K562 (cell line): ENCODE measurements around the gene ADM2. TPM values are rescaled to one million over a fixed set of nuclear protein-coding genes. Genes with fewer than 3 reads are reported as not detected.

Source experiments
- BHLHE40 ChIP-seq: IDR thresholded peaks from 2 replicates; pipeline ENCODE4 v1.6.1; 2011; ENCODE audit warnings: low read length, improper control_type of control experiment
- CBFA2T2 ChIP-seq: fragments of 450-650 bp; conservative IDR thresholded peaks from 2 replicates; pipeline ENCODE4 v1.6.1; 2017; ENCODE audit warnings: mild to moderate bottlenecking
- CHAMP1 ChIP-seq: fragments of 450-650 bp; IDR thresholded peaks from 2 replicates; pipeline ENCODE4 v1.6.1; 2016; ENCODE audit warnings: mild to moderate bottlenecking
- EP400 ChIP-seq: fragments of 450-650 bp; IDR thresholded peaks from 2 replicates; pipeline ENCODE4 v1.6.1; 2017; ENCODE audit warnings: antibody characterized with exemption, mild to moderate bottlenecking, moderate library complexity
- ESRRB ChIP-seq: fragments of 250-450 bp; sonication (Bioruptor Pico); IDR thresholded peaks from 2 replicates; pipeline ENCODE4 v1.5.0; 2020; ENCODE audit warnings: mild to moderate bottlenecking, moderate library complexity, borderline replicate concordance
- FOXK1 ChIP-seq: sonication (generic); formaldehyde crosslinking; IDR thresholded peaks from 2 replicates; pipeline ENCODE4 v1.8.0; 2022; ENCODE audit warnings: missing genetic modification reagents, mild to moderate bottlenecking, borderline replicate concordance
- GMEB1 ChIP-seq: fragments of 250-450 bp; sonication (Bioruptor Pico); IDR thresholded peaks from 2 replicates; pipeline ENCODE4 v1.4.0; 2020; ENCODE audit warnings: mild to moderate bottlenecking
- KLF13 ChIP-seq: fragments of 450-650 bp; IDR thresholded peaks from 2 replicates; pipeline ENCODE4 v1.6.1; 2016; ENCODE audit warnings: missing genetic modification characterization, low read depth, mild to moderate bottlenecking, missing compliant biosample characterization, moderate library complexity, borderline replicate concordance
- MEIS2 ChIP-seq: fragments of 450-650 bp; IDR thresholded peaks from 2 replicates; pipeline ENCODE4 v1.6.1; 2014; ENCODE audit warnings: mild to moderate bottlenecking; ENCODE audit not compliant: partially characterized antibody
- NR2F6 ChIP-seq: fragments of 450-650 bp; formaldehyde crosslinking; IDR thresholded peaks from 2 replicates; pipeline ENCODE4 v1.4.0; 2020; ENCODE audit warnings: mild to moderate bottlenecking
- PML ChIP-seq: IDR thresholded peaks from 2 replicates; pipeline ENCODE4 v1.6.1; 2012; ENCODE audit warnings: low read length, inconsistent platforms
- POLR2A ChIP-seq: fragments of 450-650 bp; conservative IDR thresholded peaks from 2 replicates; pipeline ENCODE4 v1.6.1; 2016
- RB1 ChIP-seq: fragments of 450-650 bp; IDR thresholded peaks from 2 replicates; pipeline ENCODE4 v1.6.1; 2017; ENCODE audit warnings: low read depth, mild to moderate bottlenecking
- SIN3B ChIP-seq: fragments of 450-650 bp; IDR thresholded peaks from 2 replicates; pipeline ENCODE4 v1.6.1; 2017; ENCODE audit warnings: low read depth, mild to moderate bottlenecking, moderate library complexity
- SPI1 ChIP-seq: IDR thresholded peaks from 2 replicates; pipeline ENCODE4 v1.6.1; 2011; ENCODE audit warnings: low read depth, low read length, control low read depth, borderline replicate concordance
- UBTF ChIP-seq, 2 experiments: IDR thresholded peaks; 2 replicates each; pipeline ENCODE4 v1.6.1; 2012; ENCODE audit warnings: improper control_type of control experiment in 2 of 2, low read depth in 2 of 2, low read length in 2 of 2, borderline replicate concordance in 1 of 2
- ZNF444 ChIP-seq: fragments of 250-450 bp; sonication (Bioruptor Pico); IDR thresholded peaks from 2 replicates; pipeline ENCODE4 v1.4.0; 2020; ENCODE audit warnings: mild to moderate bottlenecking, moderate library complexity
- ZNF511 ChIP-seq: sonication (generic); formaldehyde crosslinking; IDR thresholded peaks from 2 replicates; pipeline ENCODE4 v1.8.0; 2022; ENCODE audit warnings: mild to moderate bottlenecking, missing genetic modification reagents
- ZNF699 ChIP-seq: fragments of 250-450 bp; sonication (Bioruptor Pico); IDR thresholded peaks from 2 replicates; pipeline ENCODE4 v1.8.0; 2021; ENCODE audit warnings: mild to moderate bottlenecking, moderate library complexity; ENCODE audit not compliant: insufficient replicate concordance
- ZZZ3 ChIP-seq: fragments of 450-650 bp; IDR thresholded peaks from 2 replicates; pipeline ENCODE4 v1.6.1; 2016; ENCODE audit warnings: antibody characterized with exemption, mild to moderate bottlenecking, moderate library complexity
- polyA plus RNA-seq, 8 experiments: library from polyadenylated mRNA; depleted of rRNA in 4 of 8; stranded (reverse) in 5 of 8; unstranded in 3 of 8; fragments of >200 nt; fragmentation: Nextera tagmentation in 2 of 8; fragmentation: Illumina TruSeq in 1 of 8; extraction: Ambion mirVana in 2 of 8; extraction: Trizol in 1 of 8; gene quantifications; 2 replicates each; pipeline versions ENCODE4 v1.2.1 to v1.2.3, GENCODE V29; 2011 to 2014; ENCODE audit warnings: inconsistent platforms in 1 of 8, missing spikeins in 1 of 8
- total RNA-seq, 7 experiments: library from RNA; depleted of rRNA in 6 of 7; stranded (reverse); fragments of >200 nt in 6 of 7; fragmentation: Illumina TruSeq in 2 of 7; extraction: Trizol in 2 of 7; gene quantifications; 2 replicates each; pipeline versions ENCODE4 v1.2.1 to v1.2.3, GENCODE V29; 2011 to 2021; ENCODE audit warnings: low replicate concordance in 1 of 7

The ADM2 gene
- total and polyA plus RNA-seq, 9 of the 15 experiments (the other 6 are each of a cell fraction or from before 2014, with no cell fraction given): 0.11 to 5.1 (median 0.38) TPM

GRCh38 chr22:50526108-50526833 lies 44.9 kb downstream of the ADM2 start (continued):
- TF ChIP-seq ZNF511 (CRISPR knock-in tag) (peak; percentile 69; the same call in 1 of the 2 replicates), PML (no peak), ZZZ3 (no peak), MEIS2 (no peak), NR2F6 (CRISPR knock-in tag) (no peak), BHLHE40 (no peak), SIN3B (no peak), GMEB1 (CRISPR knock-in tag) (no peak), RB1 (peak; percentile 46; the same call in 1 of the 2 replicates), EP400 (peak; percentile 5; the same call in 1 of the 2 replicates), ZNF699 (CRISPR knock-in tag) (no peak), CBFA2T2 (no peak), FOXK1 (CRISPR knock-in tag) (no peak), CHAMP1 (no peak), SPI1 (no peak), ZNF444 (no peak), POLR2A (no peak), UBTF (IDR thresholded peaks at IDR 0.05; ENCODE audit: borderline replicate concordance in 1 of 2, low read depth in 2 of 2, low read length in 2 of 2) (0 out of 4 replicates have a peak, but pooled peaks of 1 of the 2 experiments have one; percentile 1), KLF13 (no peak), ESRRB (CRISPR knock-in tag) (no peak)
